ENCODE results near the gene PTPRN2.

- TF ChIP-seq MAX (IDR thresholded peaks at IDR 0.05; ENCODE audit: low read depth, low read length) (no peak), POLR2A (IDR thresholded peaks at IDR 0.05; ENCODE audit: extremely low read depth, insufficient read length) (no peak), CTCF (IDR thresholded peaks at IDR 0.05; ENCODE audit: low read depth, low read length) (no peak), MYC (IDR thresholded peaks at IDR 0.05; ENCODE audit: low read depth, low read length) (no peak)
Measured at GRCh38 chr7:157759246-157759805, 828.3 kb downstream of the PTPRN2 start.
